PC-3 (cell line): Measurements from ENCODE around the gene TGM2.

ENCODE experiments used
- EZH2 ChIP-seq: fragments of 300-600 bp; sonication (generic); IDR thresholded peaks from one replicate; pipeline ENCODE4 v1.6.1; 2017; ENCODE audit warnings: antibody characterized with exemption, mild to moderate bottlenecking, low read length; ENCODE audit not compliant: unreplicated experiment
- TF ChIP-seq, protein P1 (sequence below): fragments of 300-600 bp; sonication (generic); conservative IDR thresholded peaks from 2 replicates; pipeline ENCODE4 v1.5.1; 2017; ENCODE audit warnings: antibody characterized with exemption, low read depth, mild to moderate bottlenecking, low read length

- TF ChIP-seq, protein P1, sequence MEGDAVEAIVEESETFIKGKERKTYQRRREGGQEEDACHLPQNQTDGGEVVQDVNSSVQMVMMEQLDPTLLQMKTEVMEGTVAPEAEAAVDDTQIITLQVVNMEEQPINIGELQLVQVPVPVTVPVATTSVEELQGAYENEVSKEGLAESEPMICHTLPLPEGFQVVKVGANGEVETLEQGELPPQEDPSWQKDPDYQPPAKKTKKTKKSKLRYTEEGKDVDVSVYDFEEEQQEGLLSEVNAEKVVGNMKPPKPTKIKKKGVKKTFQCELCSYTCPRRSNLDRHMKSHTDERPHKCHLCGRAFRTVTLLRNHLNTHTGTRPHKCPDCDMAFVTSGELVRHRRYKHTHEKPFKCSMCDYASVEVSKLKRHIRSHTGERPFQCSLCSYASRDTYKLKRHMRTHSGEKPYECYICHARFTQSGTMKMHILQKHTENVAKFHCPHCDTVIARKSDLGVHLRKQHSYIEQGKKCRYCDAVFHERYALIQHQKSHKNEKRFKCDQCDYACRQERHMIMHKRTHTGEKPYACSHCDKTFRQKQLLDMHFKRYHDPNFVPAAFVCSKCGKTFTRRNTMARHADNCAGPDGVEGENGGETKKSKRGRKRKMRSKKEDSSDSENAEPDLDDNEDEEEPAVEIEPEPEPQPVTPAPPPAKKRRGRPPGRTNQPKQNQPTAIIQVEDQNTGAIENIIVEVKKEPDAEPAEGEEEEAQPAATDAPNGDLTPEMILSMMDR = no peak
- TF ChIP-seq EZH2 = no peak
Observed at GRCh38 chr20:38108438-38108985, 56.6 kb downstream of the TGM2 start.
